H1 (cell line): ENCODE data around the gene RYK. TPM values are rescaled to one million over a fixed set of nuclear protein-coding genes. Genes with fewer than 3 reads are reported as not detected.

Experiments used
- CTCF ChIA-PET: fragments of 300-600 bp; sonication (Branson Sonifier 250); formaldehyde crosslinking; loops from one replicate; lab custom pipeline; 2021; ENCODE audit not compliant: partially characterized antibody; lab: Charles Lee
- POLR2A ChIA-PET: fragments of 300-600 bp; sonication (Branson Sonifier 250); formaldehyde crosslinking; loops from one replicate; lab custom pipeline; 2021; ENCODE audit warnings: inconsistent platforms; ENCODE audit not compliant: partially characterized antibody; lab: Charles Lee
- DNase-seq, 2 experiments: peaks; one replicate each; pipeline versions ENCODE4 v3.0.0 to v3.0.0-alpha.2; 2010 to 2022; ENCODE audit warnings: low spot score in 2 of 2, low read depth in 1 of 2, mixed read lengths in 1 of 2
- FAIRE-seq: peaks from 2 replicates; lab custom pipeline; 2011; peaks lifted over from hg19 to GRCh38; lab: Jason Lieb, UNC
- H2AFZ ChIP-seq: 2 replicates; pipeline ENCODE4 v1.8.1; 2012; ENCODE audit warnings: low read length, inconsistent platforms
- H2AK5ac ChIP-seq: 2 replicates; pipeline ENCODE4 v1.6.1; 2013; ENCODE audit warnings: low read depth, low read length
- H2BK120ac ChIP-seq: replicated peaks from 2 replicates; pipeline ENCODE3; 2013; ENCODE audit warnings: low read depth, low read length, inconsistent platforms
- H2BK12ac ChIP-seq: 2 replicates; pipeline ENCODE4 v1.6.1; 2013; ENCODE audit warnings: low read depth, low read length
- H2BK15ac ChIP-seq: 2 replicates; pipeline ENCODE4 v1.6.1; 2013; ENCODE audit warnings: low read length
- H2BK20ac ChIP-seq: 2 replicates; pipeline ENCODE4 v1.6.1; 2013; ENCODE audit warnings: low read length
- H2BK5ac ChIP-seq: 2 replicates; pipeline ENCODE4 v1.6.1; 2013; ENCODE audit warnings: low read depth, low read length
- H3K14ac ChIP-seq: 2 replicates; pipeline ENCODE4 v1.6.1; 2013; ENCODE audit warnings: inconsistent platforms; ENCODE audit not compliant: insufficient read length
- H3K18ac ChIP-seq: 2 replicates; pipeline ENCODE4 v1.6.1; 2013; ENCODE audit warnings: low read length; ENCODE audit errors: extremely low read depth
- H3K23ac ChIP-seq: 2 replicates; pipeline ENCODE4 v1.6.1; 2013; ENCODE audit warnings: inconsistent platforms; ENCODE audit not compliant: insufficient read length
- H3K23me2 ChIP-seq: 2 replicates; pipeline ENCODE4 v1.6.1; 2013; ENCODE audit warnings: low read depth, low read length
- H3K27ac ChIP-seq: 2 replicates; pipeline ENCODE4 v1.6.1; 2011; ENCODE audit warnings: low read depth, low read length, inconsistent platforms
- H3K27me3 ChIP-seq, 4 experiments: replicated peaks in 1 of 4; 1 replicate in 1 of 4; 2 replicates in 3 of 4; pipeline versions ENCODE4 v1.6.1 to v1.8.1; 2011 to 2013; ENCODE audit warnings: low read length in 3 of 4, mild to moderate bottlenecking in 3 of 4, inconsistent platforms in 2 of 4, mixed read lengths in 2 of 4, moderate library complexity in 1 of 4; ENCODE audit not compliant: control insufficient read depth in 3 of 4, insufficient read depth in 3 of 4; ENCODE audit errors: extremely low read depth in 1 of 4
- H3K36me3 ChIP-seq, 4 experiments: 2 replicates each; pipeline versions ENCODE4 v1.6.1 to v1.8.1; 2011 to 2013; ENCODE audit warnings: mild to moderate bottlenecking in 4 of 4, low read length in 3 of 4, moderate library complexity in 2 of 4, control low read depth in 1 of 4, inconsistent platforms in 1 of 4; ENCODE audit not compliant: insufficient read depth in 4 of 4, control insufficient read depth in 2 of 4
- H3K4ac ChIP-seq: replicated peaks from 2 replicates; pipeline ENCODE3; 2013; ENCODE audit warnings: low read length, low read depth, mixed read lengths, inconsistent platforms; ENCODE audit not compliant: insufficient read length
- H3K4me1 ChIP-seq, 4 experiments: replicated peaks in 1 of 4; 1 replicate in 1 of 4; 2 replicates in 3 of 4; pipeline versions ENCODE4 v1.6.1 to v1.8.1; 2011 to 2013; ENCODE audit warnings: low read length in 3 of 4, inconsistent platforms in 2 of 4, mixed read lengths in 1 of 4; ENCODE audit not compliant: insufficient read depth in 4 of 4, control insufficient read depth in 3 of 4
- H3K4me2 ChIP-seq, 2 experiments: 2 replicates each; pipeline versions ENCODE4 v1.6.1 to v1.8.1; 2011 to 2013; ENCODE audit warnings: low read depth in 2 of 2, low read length in 2 of 2, control low read depth in 1 of 2, inconsistent platforms in 1 of 2, mild to moderate bottlenecking in 1 of 2; ENCODE audit not compliant: insufficient read depth in 1 of 2
- H3K4me3 ChIP-seq, 4 experiments: fragments of 200-600, 300-600 bp in 1 of 4; sonication (generic), shearing (Covaris generic), sonication (Bioruptor Twin) in 1 of 4; 2 replicates each; pipeline versions ENCODE4 v1.5.1 to v1.8.1; 2011 to 2016; ENCODE audit warnings: low read length in 4 of 4, low read depth in 3 of 4, control low read depth in 2 of 4, inconsistent platforms in 2 of 4, mild to moderate bottlenecking in 2 of 4, mixed read lengths in 1 of 4, moderate library complexity in 1 of 4; ENCODE audit not compliant: insufficient read depth in 2 of 4; ENCODE audit errors: extremely low read depth in 1 of 4
- H3K56ac ChIP-seq: replicated peaks from 2 replicates; pipeline ENCODE3; 2013; ENCODE audit warnings: low read depth, mild to moderate bottlenecking, mixed read lengths, low read length, inconsistent platforms; ENCODE audit not compliant: insufficient read length
- H3K79me1 ChIP-seq: 2 replicates; pipeline ENCODE4 v1.6.1; 2013; ENCODE audit warnings: low read depth, low read length, control low read depth
- H3K79me2 ChIP-seq, 2 experiments: 2 replicates each; pipeline versions ENCODE4 v1.6.1 to v1.8.1; 2012 to 2013; ENCODE audit warnings: low read length in 2 of 2, mild to moderate bottlenecking in 2 of 2, inconsistent platforms in 1 of 2; ENCODE audit not compliant: insufficient read depth in 2 of 2, control insufficient read depth in 1 of 2
- H3K9ac ChIP-seq, 4 experiments: replicated peaks in 1 of 4; 1 replicate in 1 of 4; 2 replicates in 3 of 4; pipeline versions ENCODE4 v1.6.1 to v1.8.1; 2011 to 2013; ENCODE audit warnings: low read depth in 3 of 4, low read length in 3 of 4, control low read depth in 2 of 4, mild to moderate bottlenecking in 2 of 4, moderate library complexity in 2 of 4, inconsistent platforms in 1 of 4; ENCODE audit errors: extremely low read depth in 1 of 4
- H3K9me3 ChIP-seq, 2 experiments: 2 replicates each; pipeline versions ENCODE4 v1.6.1 to v1.8.1; 2012 to 2013; ENCODE audit warnings: mild to moderate bottlenecking in 2 of 2, moderate library complexity in 2 of 2, control low read depth in 1 of 2, inconsistent platforms in 1 of 2, low read depth in 1 of 2, low read length in 1 of 2, mixed read lengths in 1 of 2; ENCODE audit not compliant: insufficient read depth in 2 of 2
- H4K20me1 ChIP-seq, 2 experiments: replicated peaks in 1 of 2; 2 replicates each; pipeline versions ENCODE3 to v1.8.1; 2011 to 2013; ENCODE audit warnings: inconsistent platforms in 2 of 2, low read length in 2 of 2, mild to moderate bottlenecking in 1 of 2; ENCODE audit not compliant: insufficient read depth in 2 of 2, control insufficient read depth in 1 of 2
- H4K5ac ChIP-seq: 2 replicates; pipeline ENCODE4 v1.6.1; 2013; ENCODE audit warnings: low read length, low read depth, mixed read lengths, inconsistent platforms; ENCODE audit not compliant: insufficient read length
- H4K8ac ChIP-seq: 2 replicates; pipeline ENCODE4 v1.8.0; 2013; ENCODE audit warnings: mild to moderate bottlenecking, moderate library complexity, low read length, inconsistent platforms; ENCODE audit not compliant: insufficient read depth; ENCODE audit errors: extremely low read depth
- H4K91ac ChIP-seq: replicated peaks from 2 replicates; pipeline ENCODE3; 2013; ENCODE audit warnings: low read length, mixed read lengths, inconsistent platforms; ENCODE audit not compliant: insufficient read length
- CBX5 ChIP-seq: fragments of 300-800, 300-1000 bp; sonication (generic); IDR thresholded peaks from 2 replicates; pipeline ENCODE4 v1.7.1; 2016; ENCODE audit warnings: antibody characterized with exemption, low read length, low read depth
- CEBPB ChIP-seq: IDR thresholded peaks from 2 replicates; pipeline ENCODE4 v1.6.1; 2012; ENCODE audit warnings: low read depth, low read length
- FOSL1 ChIP-seq: IDR thresholded peaks from 2 replicates; pipeline ENCODE4 v1.6.1; 2011; ENCODE audit warnings: mild to moderate bottlenecking, low read depth, low read length, moderate library complexity; ENCODE audit not compliant: insufficient read depth
- GTF2F1 ChIP-seq: IDR thresholded peaks from 2 replicates; pipeline ENCODE4 v1.6.1; 2012; ENCODE audit warnings: low read depth, low read length, improper control_type of control experiment, borderline replicate concordance
- JUND ChIP-seq: IDR thresholded peaks from 2 replicates; pipeline ENCODE4 v1.6.1; 2011; ENCODE audit warnings: mild to moderate bottlenecking, improper control_type of control experiment, low read length
- NANOG ChIP-seq: IDR thresholded peaks from 2 replicates; pipeline ENCODE4 v1.6.1; 2011; ENCODE audit warnings: low read length, low read depth, mild to moderate bottlenecking, inconsistent platforms; ENCODE audit not compliant: insufficient read depth, poor library complexity, severe bottlenecking
- SP4 ChIP-seq: IDR thresholded peaks from 2 replicates; pipeline ENCODE4 v1.6.1; 2012; ENCODE audit warnings: low read length, inconsistent platforms
- TAF7 ChIP-seq: optimal IDR thresholded peaks from 2 replicates; pipeline ENCODE3; 2011; ENCODE audit warnings: low read depth, mild to moderate bottlenecking, inconsistent platforms, low read length, moderate library complexity, borderline replicate concordance
- YY1 ChIP-seq: IDR thresholded peaks from 2 replicates; pipeline ENCODE4 v1.6.1; 2011; ENCODE audit warnings: low read depth, mild to moderate bottlenecking, low read length
- WGBS, 2 experiments: shearing (Covaris generic) in 1 of 2; methylation state at CpG; one replicate each; pipeline versions ENCODE4 v1.1.6 to v1.1.7; 2013 to 2015; ENCODE audit warnings: low lambda C conversion rate in 2 of 2, mixed read lengths in 2 of 2, inconsistent platforms in 1 of 2, low coverage in 1 of 2, missing lambda C conversion rate in 1 of 2; ENCODE audit not compliant: insufficient replicate concordance in 2 of 2, insufficient coverage in 1 of 2, insufficient read length in 1 of 2; ENCODE audit errors: extremely low coverage in 1 of 2, missing lambda C conversion rate in 1 of 2; 5-methylcytosine and 5-hydroxymethylcytosine counted together
- long read RNA-seq, 2 experiments: library from RNA in 1 of 2; library from capped mRNA in 1 of 2; stranded (forward); transcript quantifications; one replicate each; pipeline ENCODE4 v2.0.0, GENCODE V29; 2021; ENCODE audit warnings: inconsistent platforms in 1 of 2
- polyA minus RNA-seq, 3 experiments: library from RNA; depleted of rRNA, polyadenylated mRNA; stranded (reverse); fragments of >200 nt; gene quantifications; 1 replicate in 2 of 3; 2 replicates in 1 of 3; pipeline ENCODE4 v1.2.3, GENCODE V29; 2011
- polyA plus RNA-seq, 7 experiments: library from polyadenylated mRNA; depleted of rRNA in 3 of 7; stranded (reverse) in 5 of 7; unstranded in 2 of 7; fragments of >200 nt in 5 of 7; fragments of 200-250 nt in 2 of 7; gene quantifications; 1 replicate in 5 of 7; 2 replicates in 1 of 7; 4 replicates in 1 of 7; pipeline versions ENCODE4 v1.2.1 to v1.2.3, GENCODE V29; 2011 to 2013; ENCODE audit warnings: missing spikeins in 2 of 7, mixed read lengths in 2 of 7
- total RNA-seq: library from RNA; stranded (reverse); fragmentation: NEBNext Ultra II Directional; extraction: Animal tissue kit (Norgen Biotek cat#: 25700); gene quantifications from 2 replicates; pipeline ENCODE4 v1.2.1, GENCODE V29; 2021
- TF ChIP-seq, protein P1 (sequence below): IDR thresholded peaks from 2 replicates; pipeline ENCODE4 v1.6.1; 2012; ENCODE audit warnings: inconsistent platforms

The RYK gene
- 63.8 and 66.9 TPM in 2 replicates for total RNA-seq
- polyA plus RNA-seq (2011; rRNA removed): 22.0 and 30.5 TPM in 2 replicates
- 32.4 TPM for polyA plus RNA-seq (2011; cell fraction: cytosol; rRNA removed)
- 58.9 TPM for polyA plus RNA-seq (2011; cell fraction: nucleus; rRNA removed)
- polyA plus RNA-seq (2012, experiment 1 of 2): 31.9 to 56.8 TPM (median 40.2 TPM) in 4 replicates
- 6.5 TPM for polyA plus RNA-seq (2012, experiment 2 of 2)
- polyA plus RNA-seq (2013, experiment 1 of 2): 84.7 TPM
- 87.1 TPM for polyA plus RNA-seq (2013, experiment 2 of 2)
- polyA minus RNA-seq (2011; rRNA and poly(A)+ RNA removed): 71.7 and 103 TPM in 2 replicates
- 21.0 TPM for polyA minus RNA-seq (2011; cell fraction: cytosol; rRNA and poly(A)+ RNA removed)
- 79.4 TPM for polyA minus RNA-seq (2011; cell fraction: nucleus; rRNA and poly(A)+ RNA removed)
- long read RNA-seq, experiment 1, transcript RYK-201 (15 exons, 2,667 nt): major isoform, 5 of 26 reads
- long read RNA-seq, experiment 1, partial matches to known transcripts: 6 of 26 reads
- long read RNA-seq, experiment 1, other reads (novel, unspliced or antisense): 12 of 26 reads
- long read RNA-seq, experiment 2: 0 reads

DNA sequence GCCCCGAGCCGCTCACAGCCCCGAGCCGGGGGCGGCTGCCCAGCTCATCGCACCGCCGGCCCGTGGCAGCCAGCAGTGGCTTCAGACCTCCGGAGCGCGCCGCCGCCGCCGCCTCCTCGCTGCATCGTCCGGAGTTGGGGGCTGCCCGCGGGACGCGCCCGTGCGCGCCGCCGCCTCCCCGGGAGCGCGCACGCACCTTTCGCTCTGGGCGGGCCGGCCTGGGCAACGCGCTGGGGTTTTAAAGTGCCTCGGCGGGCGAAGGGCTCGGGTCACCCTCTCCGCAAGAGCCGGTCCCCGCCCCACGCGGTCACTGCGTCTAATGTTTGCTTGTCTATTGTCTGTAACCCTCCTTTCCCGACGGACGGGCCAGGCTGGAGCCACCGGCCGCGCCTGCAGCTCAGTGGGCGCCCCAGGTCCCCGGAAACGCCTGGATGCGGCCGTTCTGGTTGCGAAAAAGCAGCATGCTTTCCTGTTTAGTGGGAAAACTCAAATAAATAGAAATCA is at the start of gene RYK:
RYK (minus strand) TSS at position 143 of the 504 bp plus-strand sequence. CDS start 205 bp downstream, outside the sequence.
- Histone ChIP-seq H3K27ac (peak within 1 kb of the TSS; percentile 69; the same call in 1 of the 2 replicates), H3K4ac (no peak within 1 kb of the TSS), H2BK12ac (peak within 1 kb of the TSS; percentile 85), H3K14ac (no peak within 1 kb of the TSS), H2BK5ac (peak within 1 kb of the TSS; percentile 88; the same call in 1 of the 2 replicates), H2BK20ac (peak within 1 kb of the TSS; percentile 89; the same call in 1 of the 2 replicates), H4K5ac (peak within 1 kb of the TSS; percentile 90), H2AFZ (0 out of 2 replicates have a peak within 1 kb of the TSS, but pooled peaks have one; percentile 22), H3K9ac (peak within 1 kb of the TSS; percentile 63 to 94 (median 74)), H3K18ac (peak within 1 kb of the TSS; percentile 97), H3K56ac (peak within 1 kb of the TSS; percentile 66), H3K4me1 (peaks cover 5 to 20% (median 13%) of the 10 kb centered on the region in 4 experiments), H4K91ac (peak within 1 kb of the TSS; percentile 91), H3K23ac (no peak within 1 kb of the TSS), H4K20me1 (peaks cover 0 to under 1% of the 10 kb centered on the region in 2 experiments), H3K4me2 (peak within 1 kb of the TSS; percentile 86 to 89), H3K79me1 (peaks cover 2% of the 10 kb centered on the region; the same call in 1 of the 2 replicates), H2AK5ac (peak within 1 kb of the TSS; percentile 43), H2BK15ac (peak within 1 kb of the TSS; percentile 23; the same call in 1 of the 2 replicates), H2BK120ac (no peak within 1 kb of the TSS), H4K8ac (peak within 1 kb of the TSS; percentile 92; the same call in 1 of the 2 replicates), H3K27me3 (no peaks in the 10 kb centered on the region), H3K9me3 (no peaks in the 10 kb centered on the region), H3K23me2 (peaks cover 3% of the 10 kb centered on the region), H3K36me3 (no peaks in the 10 kb centered on the region), H3K4me3 (peak within 1 kb of the TSS; percentile 75 to 87 (median 81)), H3K79me2 (peaks cover 9 to 44% of the 10 kb centered on the region in 2 experiments)
- WGBS, 2 experiments: 3% methylated on average over 49 of the region's 59 CpGs; no CpG with 5 or more reads in 1 of the 2 experiments
- CTCF ChIA-PET: interaction anchor here (0.6 to 1.8 kb wide), 2 partner anchors 36 to 81 kb away, joined by 3 to 6 read pairs; no protein-coding TSS in a partner anchor
- FAIRE-seq (no peak), DNase-seq (peak; percentile 34 to 88)
- POLR2A ChIA-PET: interaction anchor here (0.7 to 2.6 kb wide), 14 partner anchors 9 to 226 kb away, joined by 3 to 17 read pairs (median 4); partner anchors contain the start of gene AMOTL2
- no peak for TF ChIP-seq GTF2F1
- TF ChIP-seq YY1: no peak
- TF ChIP-seq SP4: no peak
- TF ChIP-seq NANOG: no peak
- TF ChIP-seq CBX5: no peak
- peak; percentile 85 for TF ChIP-seq TAF7
- TF ChIP-seq, protein P1, sequence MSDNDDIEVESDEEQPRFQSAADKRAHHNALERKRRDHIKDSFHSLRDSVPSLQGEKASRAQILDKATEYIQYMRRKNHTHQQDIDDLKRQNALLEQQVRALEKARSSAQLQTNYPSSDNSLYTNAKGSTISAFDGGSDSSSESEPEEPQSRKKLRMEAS: peak; percentile 75
- no peak for TF ChIP-seq CEBPB
- no peak for TF ChIP-seq FOSL1
- no peak for TF ChIP-seq JUND
